ENCODE data around the gene FAM229A. TPM values are rescaled to one million over a fixed set of nuclear protein-coding genes. Genes with fewer than 3 reads are reported as not detected.

FAM229A gene
- total and polyA plus RNA-seq, 9 of the 15 experiments (the other 6 are each of a cell fraction or from before 2014, with no cell fraction given): 0.04 to 21.6 (median 7.4) TPM

DNA sequence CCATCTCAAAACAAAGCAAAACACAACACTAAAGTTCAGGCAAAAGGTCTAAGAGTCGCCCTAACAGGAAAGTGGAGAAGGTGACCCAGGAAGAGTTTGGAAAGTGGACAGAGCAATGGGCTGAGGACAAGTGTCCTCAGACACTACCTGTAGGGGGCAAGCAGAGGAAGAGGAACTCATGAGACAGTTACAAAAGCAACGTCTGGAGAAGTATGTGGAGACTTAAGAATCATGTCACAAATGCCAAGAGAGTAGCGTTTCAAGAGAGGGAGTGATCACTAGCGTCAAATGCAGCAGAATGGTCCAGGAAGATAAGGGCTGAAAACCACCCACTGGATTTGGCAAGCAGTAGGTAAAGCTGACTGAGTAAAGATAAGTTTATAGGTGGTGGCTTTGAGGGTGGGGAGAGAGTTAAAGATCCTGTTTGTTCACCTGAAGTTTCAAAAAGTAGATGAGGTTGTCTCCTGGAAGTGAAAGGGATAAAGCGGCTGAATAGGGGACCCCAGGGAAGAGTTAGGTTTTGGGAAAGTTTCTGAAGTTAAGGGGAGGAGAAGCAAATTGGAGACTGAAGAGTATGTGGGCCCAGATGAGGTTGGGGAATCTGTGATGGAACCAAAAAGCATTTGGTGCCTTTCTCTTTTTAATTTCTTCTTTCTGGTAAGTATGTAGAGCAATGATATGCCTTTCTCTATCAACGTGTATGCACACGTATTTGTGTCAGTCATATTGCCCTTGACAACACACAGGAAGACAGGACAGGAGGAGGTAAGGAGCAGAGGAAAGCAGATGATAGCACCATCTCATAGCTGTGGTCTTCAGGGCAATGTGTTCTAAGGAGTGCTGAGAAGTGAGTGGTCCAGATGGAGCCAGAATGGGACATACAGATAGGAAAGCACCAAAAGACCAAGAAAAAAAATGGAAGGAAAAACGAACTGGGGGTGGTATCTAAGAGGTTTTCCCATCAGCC is 28.9 kb upstream of the FAM229A start (continued):
- TF ChIP-seq, protein P1, sequence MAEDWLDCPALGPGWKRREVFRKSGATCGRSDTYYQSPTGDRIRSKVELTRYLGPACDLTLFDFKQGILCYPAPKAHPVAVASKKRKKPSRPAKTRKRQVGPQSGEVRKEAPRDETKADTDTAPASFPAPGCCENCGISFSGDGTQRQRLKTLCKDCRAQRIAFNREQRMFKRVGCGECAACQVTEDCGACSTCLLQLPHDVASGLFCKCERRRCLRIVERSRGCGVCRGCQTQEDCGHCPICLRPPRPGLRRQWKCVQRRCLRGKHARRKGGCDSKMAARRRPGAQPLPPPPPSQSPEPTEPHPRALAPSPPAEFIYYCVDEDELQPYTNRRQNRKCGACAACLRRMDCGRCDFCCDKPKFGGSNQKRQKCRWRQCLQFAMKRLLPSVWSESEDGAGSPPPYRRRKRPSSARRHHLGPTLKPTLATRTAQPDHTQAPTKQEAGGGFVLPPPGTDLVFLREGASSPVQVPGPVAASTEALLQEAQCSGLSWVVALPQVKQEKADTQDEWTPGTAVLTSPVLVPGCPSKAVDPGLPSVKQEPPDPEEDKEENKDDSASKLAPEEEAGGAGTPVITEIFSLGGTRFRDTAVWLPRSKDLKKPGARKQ (CRISPR knock-in tag; IDR thresholded peaks at IDR 0.05): no peak
- no peak for TF ChIP-seq GTF2F1 (IDR thresholded peaks at IDR 0.05; ENCODE audit: low read depth, low read length)
- no peak for TF ChIP-seq PHF20 (IDR thresholded peaks at IDR 0.05; ENCODE audit: partially characterized antibody)
- TF ChIP-seq SRF (CRISPR knock-in tag; IDR thresholded peaks at IDR 0.05): no peak
- TF ChIP-seq SMARCA4 (IDR thresholded peaks at IDR 0.05): peak; percentile 100
- peak; percentile 93 for TF ChIP-seq RNF2 (IDR thresholded peaks at IDR 0.05)
- no peak for TF ChIP-seq SAP30 (IDR thresholded peaks at IDR 0.05; ENCODE audit: borderline replicate concordance, insufficient read depth, low read depth, low read length, poor library complexity, severe bottlenecking)
- peak; percentile 74 for TF ChIP-seq CREB1 (IDR thresholded peaks at IDR 0.05)
- TF ChIP-seq CREB1 (CRISPR knock-in tag; IDR thresholded peaks at IDR 0.05): peak; percentile 57; the same call in 1 of the 2 replicates
- TF ChIP-seq HLTF (IDR thresholded peaks at IDR 0.05): peak; percentile 98
- peak; percentile 68; the same call in 1 of the 2 replicates for TF ChIP-seq TRIM28 (IDR thresholded peaks at IDR 0.05)
- TF ChIP-seq BACH1 (tag; IDR thresholded peaks at IDR 0.05): peak; percentile 66
- TF ChIP-seq CHD2 (IDR thresholded peaks at IDR 0.05; ENCODE audit: low read depth, low read length): no peak
- no peak for TF ChIP-seq BRD9 (IDR thresholded peaks at IDR 0.05; ENCODE audit: low read depth, partially characterized antibody)
- TF ChIP-seq ETV1 (tag; conservative IDR thresholded peaks at IDR 0.05; ENCODE audit: low read depth): no peak
- TF ChIP-seq XRCC5 (IDR thresholded peaks at IDR 0.05; ENCODE audit: low read depth, low read length): peak; percentile 77
- no peak for TF ChIP-seq CHCHD3 (CRISPR knock-in tag; IDR thresholded peaks at IDR 0.05)
- no peak for TF ChIP-seq ZSCAN29 (IDR thresholded peaks at IDR 0.05)
- TF ChIP-seq MIER1 (IDR thresholded peaks at IDR 0.05; ENCODE audit: low read depth): 0 out of 2 replicates have a peak, but pooled peaks have one; percentile 45
- TF ChIP-seq NELFE (IDR thresholded peaks at IDR 0.05; ENCODE audit: insufficient read depth, insufficient read length): no peak
- TF ChIP-seq, protein P2, sequence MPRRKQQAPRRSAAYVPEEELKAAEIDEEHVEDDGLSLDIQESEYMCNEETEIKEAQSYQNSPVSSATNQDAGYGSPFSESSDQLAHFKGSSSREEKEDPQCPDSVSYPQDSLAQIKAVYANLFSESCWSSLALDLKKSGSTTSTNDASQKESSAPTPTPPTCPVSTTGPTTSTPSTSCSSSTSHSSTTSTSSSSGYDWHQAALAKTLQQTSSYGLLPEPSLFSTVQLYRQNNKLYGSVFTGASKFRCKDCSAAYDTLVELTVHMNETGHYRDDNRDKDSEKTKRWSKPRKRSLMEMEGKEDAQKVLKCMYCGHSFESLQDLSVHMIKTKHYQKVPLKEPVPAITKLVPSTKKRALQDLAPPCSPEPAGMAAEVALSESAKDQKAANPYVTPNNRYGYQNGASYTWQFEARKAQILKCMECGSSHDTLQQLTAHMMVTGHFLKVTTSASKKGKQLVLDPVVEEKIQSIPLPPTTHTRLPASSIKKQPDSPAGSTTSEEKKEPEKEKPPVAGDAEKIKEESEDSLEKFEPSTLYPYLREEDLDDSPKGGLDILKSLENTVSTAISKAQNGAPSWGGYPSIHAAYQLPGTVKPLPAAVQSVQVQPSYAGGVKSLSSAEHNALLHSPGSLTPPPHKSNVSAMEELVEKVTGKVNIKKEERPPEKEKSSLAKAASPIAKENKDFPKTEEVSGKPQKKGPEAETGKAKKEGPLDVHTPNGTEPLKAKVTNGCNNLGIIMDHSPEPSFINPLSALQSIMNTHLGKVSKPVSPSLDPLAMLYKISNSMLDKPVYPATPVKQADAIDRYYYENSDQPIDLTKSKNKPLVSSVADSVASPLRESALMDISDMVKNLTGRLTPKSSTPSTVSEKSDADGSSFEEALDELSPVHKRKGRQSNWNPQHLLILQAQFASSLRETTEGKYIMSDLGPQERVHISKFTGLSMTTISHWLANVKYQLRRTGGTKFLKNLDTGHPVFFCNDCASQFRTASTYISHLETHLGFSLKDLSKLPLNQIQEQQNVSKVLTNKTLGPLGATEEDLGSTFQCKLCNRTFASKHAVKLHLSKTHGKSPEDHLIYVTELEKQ (CRISPR knock-in tag; IDR thresholded peaks at IDR 0.05): no peak
- TF ChIP-seq RBM22 (IDR thresholded peaks at IDR 0.05; ENCODE audit: low read depth, low read length, poor library complexity, severe bottlenecking): no peak
- no peak for TF ChIP-seq RBM25 (IDR thresholded peaks at IDR 0.05; ENCODE audit: low read depth, low read length, severe bottlenecking)
- no peak for TF ChIP-seq BDP1 (IDR thresholded peaks at IDR 0.05; ENCODE audit: insufficient read depth, insufficient read length)

Data from K562 (cell line).